ENCODE results near the gene POU3F1. TPM values are rescaled to one million over a fixed set of nuclear protein-coding genes. Genes with fewer than 3 reads are reported as not detected.

The POU3F1 gene
- total and polyA plus RNA-seq, 10 of the 15 experiments (the other 5 are each of a cell fraction or from before 2014, with no cell fraction given): 0.04 to 0.53 (median 0.10) TPM; not detected in 3

DNA sequence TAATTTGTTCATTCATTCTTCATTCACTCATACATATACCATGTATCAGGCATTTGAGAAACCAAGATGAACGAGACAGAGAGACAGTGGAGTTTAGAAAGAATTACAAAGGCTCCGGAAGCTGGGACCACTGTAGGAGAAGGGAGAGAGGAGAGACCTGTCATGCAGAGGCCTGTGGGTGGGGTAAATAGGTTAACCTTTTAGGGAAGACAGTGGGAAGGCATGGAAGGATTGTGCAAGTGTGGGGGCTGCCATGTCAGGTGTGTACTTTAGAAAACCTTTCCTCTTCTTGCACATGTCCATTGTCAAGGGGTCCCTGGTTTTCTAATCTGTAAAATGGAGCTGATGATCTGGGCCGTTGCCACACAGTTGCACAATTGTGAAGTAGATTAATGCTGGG is 44.2 kb upstream of the POU3F1 start:
- no TSS peak for BruUV-seq (replicated peaks)
- ChIA-PET CTCF (interaction anchor here (0.6 to 3.9 kb wide), 7 partner anchors 16 to 71 kb away, joined by 3 to 19 read pairs (median 3); no protein-coding TSS in a partner anchor), SMC1A (ENCODE audit: uncharacterized antibody, unreplicated experiment) (interaction anchor here (1.2 to 3.0 kb wide), 4 partner anchors 8 to 64 kb away, joined by 3 to 16 read pairs (median 6); no protein-coding TSS in a partner anchor), POLR2A (no interaction called here), RAD21 (ENCODE audit: unreplicated experiment) (interaction anchor here (0.9 to 1.4 kb wide), 3 partner anchors 18 to 63 kb away, joined by 3 to 4 read pairs (median 4); no protein-coding TSS in a partner anchor)
- FAIRE-seq (no peak), ATAC-seq (no peak), DNase-seq (ENCODE audit: low read depth, low spot score) (no peak)
- Histone ChIP-seq H3K9ac (ENCODE audit: control insufficient read depth, insufficient read depth, low read length) (no peak overlapping the region), H3K36me3 (ENCODE audit: control insufficient read depth in 2 of 2, insufficient read depth in 2 of 2, low read length in 1 of 2) (no peaks in the 10 kb centered on the region), H3K27me3 (replicated peaks in 1 of 2; ENCODE audit: control insufficient read depth in 2 of 2, insufficient read depth in 2 of 2, low read length in 1 of 2) (no peaks in the 10 kb centered on the region), H3K4me3 (no peak overlapping the region), H3K9me3 (replicated peaks; ENCODE audit: control insufficient read depth, insufficient read depth, low read length) (no peaks in the 10 kb centered on the region), H3K27ac (ENCODE audit: control insufficient read depth, insufficient read depth) (no peak overlapping the region), H3K79me2 (ENCODE audit: control insufficient read depth, insufficient read depth, low read length) (no peaks in the 10 kb centered on the region), H2AFZ (ENCODE audit: control insufficient read depth, low read depth, low read length) (no peak overlapping the region), H3K4me2 (ENCODE audit: control insufficient read depth, insufficient read depth) (no peak overlapping the region), H4K20me1 (ENCODE audit: control insufficient read depth, insufficient read depth) (no peaks in the 10 kb centered on the region), H3K4me1 (ENCODE audit: control insufficient read depth, insufficient read depth, low read length) (no peaks in the 10 kb centered on the region)
- in situ Hi-C loops (cut with MboI) (no loop called here), intact Hi-C loops (cut with micrococcal nuclease; ENCODE audit: unreplicated experiment) (no loop called here)
- WGBS (ENCODE audit: insufficient coverage, insufficient replicate concordance, low lambda C conversion rate, missing lambda C conversion rate): 29% methylated on average over 3 of the region's 3 CpGs
- TF ChIP-seq, protein P1, sequence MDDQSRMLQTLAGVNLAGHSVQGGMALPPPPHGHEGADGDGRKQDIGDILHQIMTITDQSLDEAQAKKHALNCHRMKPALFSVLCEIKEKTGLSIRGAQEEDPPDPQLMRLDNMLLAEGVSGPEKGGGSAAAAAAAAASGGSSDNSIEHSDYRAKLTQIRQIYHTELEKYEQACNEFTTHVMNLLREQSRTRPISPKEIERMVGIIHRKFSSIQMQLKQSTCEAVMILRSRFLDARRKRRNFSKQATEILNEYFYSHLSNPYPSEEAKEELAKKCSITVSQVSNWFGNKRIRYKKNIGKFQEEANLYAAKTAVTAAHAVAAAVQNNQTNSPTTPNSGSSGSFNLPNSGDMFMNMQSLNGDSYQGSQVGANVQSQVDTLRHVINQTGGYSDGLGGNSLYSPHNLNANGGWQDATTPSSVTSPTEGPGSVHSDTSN (IDR thresholded peaks at IDR 0.05; ENCODE audit: insufficient replicate concordance, low read depth, low read length): no peak
- no peak for TF ChIP-seq TCF3 (IDR thresholded peaks at IDR 0.05; ENCODE audit: borderline replicate concordance, insufficient read depth, low read depth, low read length)
- TF ChIP-seq CHD4 (IDR thresholded peaks at IDR 0.05): no peak
- TF ChIP-seq FOXM1 (IDR thresholded peaks at IDR 0.05; ENCODE audit: low read depth, low read length): no peak
- no peak for TF ChIP-seq SRF (IDR thresholded peaks at IDR 0.05; ENCODE audit: low read depth in 2 of 2, low read length in 2 of 2)
- TF ChIP-seq EP300 (IDR thresholded peaks at IDR 0.05; ENCODE audit: borderline replicate concordance in 1 of 2, control insufficient read depth in 1 of 2, low read depth in 2 of 2, low read length in 2 of 2): no peak
- TF ChIP-seq, protein P2, sequence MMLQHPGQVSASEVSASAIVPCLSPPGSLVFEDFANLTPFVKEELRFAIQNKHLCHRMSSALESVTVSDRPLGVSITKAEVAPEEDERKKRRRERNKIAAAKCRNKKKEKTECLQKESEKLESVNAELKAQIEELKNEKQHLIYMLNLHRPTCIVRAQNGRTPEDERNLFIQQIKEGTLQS (IDR thresholded peaks at IDR 0.05; ENCODE audit: borderline replicate concordance, extremely low read depth, low read depth, low read length): no peak
- TF ChIP-seq, protein P3, sequence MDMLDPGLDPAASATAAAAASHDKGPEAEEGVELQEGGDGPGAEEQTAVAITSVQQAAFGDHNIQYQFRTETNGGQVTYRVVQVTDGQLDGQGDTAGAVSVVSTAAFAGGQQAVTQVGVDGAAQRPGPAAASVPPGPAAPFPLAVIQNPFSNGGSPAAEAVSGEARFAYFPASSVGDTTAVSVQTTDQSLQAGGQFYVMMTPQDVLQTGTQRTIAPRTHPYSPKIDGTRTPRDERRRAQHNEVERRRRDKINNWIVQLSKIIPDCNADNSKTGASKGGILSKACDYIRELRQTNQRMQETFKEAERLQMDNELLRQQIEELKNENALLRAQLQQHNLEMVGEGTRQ (IDR thresholded peaks at IDR 0.05; ENCODE audit: borderline replicate concordance, low read depth, low read length): no peak
- TF ChIP-seq, protein P4, sequence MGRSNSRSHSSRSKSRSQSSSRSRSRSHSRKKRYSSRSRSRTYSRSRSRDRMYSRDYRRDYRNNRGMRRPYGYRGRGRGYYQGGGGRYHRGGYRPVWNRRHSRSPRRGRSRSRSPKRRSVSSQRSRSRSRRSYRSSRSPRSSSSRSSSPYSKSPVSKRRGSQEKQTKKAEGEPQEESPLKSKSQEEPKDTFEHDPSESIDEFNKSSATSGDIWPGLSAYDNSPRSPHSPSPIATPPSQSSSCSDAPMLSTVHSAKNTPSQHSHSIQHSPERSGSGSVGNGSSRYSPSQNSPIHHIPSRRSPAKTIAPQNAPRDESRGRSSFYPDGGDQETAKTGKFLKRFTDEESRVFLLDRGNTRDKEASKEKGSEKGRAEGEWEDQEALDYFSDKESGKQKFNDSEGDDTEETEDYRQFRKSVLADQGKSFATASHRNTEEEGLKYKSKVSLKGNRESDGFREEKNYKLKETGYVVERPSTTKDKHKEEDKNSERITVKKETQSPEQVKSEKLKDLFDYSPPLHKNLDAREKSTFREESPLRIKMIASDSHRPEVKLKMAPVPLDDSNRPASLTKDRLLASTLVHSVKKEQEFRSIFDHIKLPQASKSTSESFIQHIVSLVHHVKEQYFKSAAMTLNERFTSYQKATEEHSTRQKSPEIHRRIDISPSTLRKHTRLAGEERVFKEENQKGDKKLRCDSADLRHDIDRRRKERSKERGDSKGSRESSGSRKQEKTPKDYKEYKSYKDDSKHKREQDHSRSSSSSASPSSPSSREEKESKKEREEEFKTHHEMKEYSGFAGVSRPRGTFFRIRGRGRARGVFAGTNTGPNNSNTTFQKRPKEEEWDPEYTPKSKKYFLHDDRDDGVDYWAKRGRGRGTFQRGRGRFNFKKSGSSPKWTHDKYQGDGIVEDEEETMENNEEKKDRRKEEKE (IDR thresholded peaks at IDR 0.05): no peak
- TF ChIP-seq ESRRA (IDR thresholded peaks at IDR 0.05; ENCODE audit: low read length): no peak
- no peak for TF ChIP-seq BCL11A (IDR thresholded peaks at IDR 0.05; ENCODE audit: low read depth, low read length)
- TF ChIP-seq CHD2 (IDR thresholded peaks at IDR 0.05; ENCODE audit: borderline replicate concordance, low read depth, low read length): no peak
- no peak for TF ChIP-seq SMARCA5 (IDR thresholded peaks at IDR 0.05)
- TF ChIP-seq JUND (IDR thresholded peaks at IDR 0.05; ENCODE audit: low read depth, low read length): no peak

Data from GM12878 (cell line).